ENCODE results near the gene TUBA3E.
"Not testable (repeated sequence)": the region's sequence is repeated elsewhere in the genome, so short reads cannot be mapped to it uniquely, and the experiment has no call there.

The TUBA3E gene

GRCh38 chr2:130186391-130186790 lies 11.8 kb downstream of the TUBA3E start:
- Histone ChIP-seq H2AFZ (ENCODE audit: low read depth, low read length) (no peak overlapping the region), H3K27me3 (ENCODE audit: insufficient read depth, low read length) (no peaks in the 10 kb centered on the region), H3K36me3 (ENCODE audit: insufficient read depth, low read length) (no peaks in the 10 kb centered on the region), H3K4me1 (ENCODE audit: insufficient read depth, low read length) (peaks cover 18% of the 10 kb centered on the region), H3K9me3 (ENCODE audit: low read length) (no peaks in the 10 kb centered on the region), H3K4me3 (ENCODE audit: low read length) (no peak overlapping the region)

- H3K9me3 ChIP-seq (ENCODE audit: low read length), result no peaks in the 10 kb centered on the region
- H3K27me3 ChIP-seq (ENCODE audit: insufficient read depth, low read length), result no peaks in the 10 kb centered on the region
- H3K36me3 ChIP-seq (ENCODE audit: insufficient read depth, low read length), result no peaks in the 10 kb centered on the region
- H3K4me3 ChIP-seq (ENCODE audit: low read length), result no peak overlapping the region
- H3K4me1 ChIP-seq (ENCODE audit: insufficient read depth, low read length), result peaks cover 18% of the 10 kb centered on the region
- no peak overlapping the region for H2AFZ ChIP-seq (ENCODE audit: low read depth, low read length)
These were observed 12.3 kb downstream of the TUBA3E start for GRCh38 chr2:130185896-130186295.

- Histone ChIP-seq H3K4me1 (ENCODE audit: insufficient read depth, low read length) (peaks cover 21% of the 10 kb centered on the region), H3K4me3 (ENCODE audit: low read length) (no peak overlapping the region)
These were observed 12.8 kb downstream of the TUBA3E start for GRCh38 chr2:130185436-130185835.

GRCh38 chr2:130183512-130184373 lies 14.5 kb downstream of the TUBA3E start:
- Histone ChIP-seq H3K9me3 (ENCODE audit: low read length) (no peaks in the 10 kb centered on the region), H3K27me3 (ENCODE audit: insufficient read depth, low read length) (no peaks in the 10 kb centered on the region), H3K4me3 (ENCODE audit: low read length) (peak overlapping the region; percentile 58), H3K4me1 (ENCODE audit: insufficient read depth, low read length) (peaks cover 21% of the 10 kb centered on the region), H2AFZ (ENCODE audit: low read depth, low read length) (no peak overlapping the region), H3K36me3 (ENCODE audit: insufficient read depth, low read length) (peaks cover 6% of the 10 kb centered on the region)

More at GRCh38 chr2:130185436-130185835, 12.8 kb downstream of the TUBA3E start:
- H2AFZ ChIP-seq (ENCODE audit: low read depth, low read length), result no peak overlapping the region
- H3K27me3 ChIP-seq (ENCODE audit: insufficient read depth, low read length), result no peaks in the 10 kb centered on the region
- no peaks in the 10 kb centered on the region for H3K9me3 ChIP-seq (ENCODE audit: low read length)
- H3K36me3 ChIP-seq (ENCODE audit: insufficient read depth, low read length), result no peaks in the 10 kb centered on the region

- H3K4me1 ChIP-seq (ENCODE audit: insufficient read depth, low read length), result peaks cover 21% of the 10 kb centered on the region
- H3K4me3 ChIP-seq (ENCODE audit: low read length), result peak overlapping the region; percentile 58
- not testable (repeated sequence) for H2AFZ ChIP-seq (ENCODE audit: low read depth, low read length); H3K9me3 ChIP-seq (ENCODE audit: low read length); H3K27me3 ChIP-seq (ENCODE audit: insufficient read depth, low read length); H3K36me3 ChIP-seq (ENCODE audit: insufficient read depth, low read length)
These were observed 15.3 kb downstream of the TUBA3E start for GRCh38 chr2:130182826-130183511.

GRCh38 chr2:130181880-130182682 lies 16.2 kb downstream of the TUBA3E start, which contains the start of gene MZT2B:
Gene MZT2B, plus strand, starts transcription at chr2:130182262. Its CDS starts 21 bp downstream, at chr2:130182283.
- Histone ChIP-seq H3K4me1 (ENCODE audit: insufficient read depth, low read length) (peaks cover 21% of the 10 kb centered on the region), H3K4me3 (ENCODE audit: low read length) (peak within 1 kb of the TSS; percentile 94), H2AFZ (ENCODE audit: low read depth, low read length) (peak within 1 kb of the TSS; percentile 39)
- H3K27me3 ChIP-seq (ENCODE audit: insufficient read depth, low read length); H3K36me3 ChIP-seq (ENCODE audit: insufficient read depth, low read length); H3K9me3 ChIP-seq (ENCODE audit: low read length): not testable (repeated sequence)

GRCh38 chr2:130181325-130181879 lies 16.8 kb downstream of the TUBA3E start, which contains the start of gene SMPD4:
Gene SMPD4, minus strand, starts transcription at chr2:130181602. Its CDS starts 5,010 bp downstream, at chr2:130176592.
- H2AFZ ChIP-seq (ENCODE audit: low read depth, low read length), result peak within 1 kb of the TSS; percentile 39
- H3K4me3 ChIP-seq (ENCODE audit: low read length), result peak within 1 kb of the TSS; percentile 94
- H3K36me3 ChIP-seq (ENCODE audit: insufficient read depth, low read length), result peaks cover 10% of the 10 kb centered on the region
- H3K27me3 ChIP-seq (ENCODE audit: insufficient read depth, low read length), result no peaks in the 10 kb centered on the region
- no peaks in the 10 kb centered on the region for H3K9me3 ChIP-seq (ENCODE audit: low read length)
- H3K4me1 ChIP-seq (ENCODE audit: insufficient read depth, low read length), result peaks cover 21% of the 10 kb centered on the region

- not testable (repeated sequence) for H2AFZ ChIP-seq (ENCODE audit: low read depth, low read length); H3K27me3 ChIP-seq (ENCODE audit: insufficient read depth, low read length); H3K9me3 ChIP-seq (ENCODE audit: low read length)
- Histone ChIP-seq H3K36me3 (ENCODE audit: insufficient read depth, low read length) (peaks cover 14% of the 10 kb centered on the region), H3K4me3 (ENCODE audit: low read length) (peak overlapping the region; percentile 94), H3K4me1 (ENCODE audit: insufficient read depth, low read length) (peaks cover 21% of the 10 kb centered on the region)
These were observed 17.6 kb downstream of the TUBA3E start for GRCh38 chr2:130180404-130181324.

GRCh38 chr2:130174866-130175265 lies 23.4 kb downstream of the TUBA3E start:
- H3K9me3 ChIP-seq (ENCODE audit: low read length); H3K4me3 ChIP-seq (ENCODE audit: low read length): not testable (repeated sequence)
- peaks cover 51% of the 10 kb centered on the region for H3K36me3 ChIP-seq (ENCODE audit: insufficient read depth, low read length)

GRCh38 chr2:130169896-130170295 lies 28.3 kb downstream of the TUBA3E start:
- no peak overlapping the region for H3K4me3 ChIP-seq (ENCODE audit: low read length)
- H2AFZ ChIP-seq (ENCODE audit: low read depth, low read length), result no peak overlapping the region
- H3K36me3 ChIP-seq (ENCODE audit: insufficient read depth, low read length), result peaks cover 68% of the 10 kb centered on the region
- no peaks in the 10 kb centered on the region for H3K9me3 ChIP-seq (ENCODE audit: low read length)
- H3K4me1 ChIP-seq (ENCODE audit: insufficient read depth, low read length), result no peaks in the 10 kb centered on the region
- no peaks in the 10 kb centered on the region for H3K27me3 ChIP-seq (ENCODE audit: insufficient read depth, low read length)

More at GRCh38 chr2:130174866-130175265, 23.4 kb downstream of the TUBA3E start:
- H3K27me3 ChIP-seq (ENCODE audit: insufficient read depth, low read length); H3K4me1 ChIP-seq (ENCODE audit: insufficient read depth, low read length); H2AFZ ChIP-seq (ENCODE audit: low read depth, low read length): not testable (repeated sequence)

- peaks cover 70% of the 10 kb centered on the region for H3K36me3 ChIP-seq (ENCODE audit: insufficient read depth, low read length)
- H3K27me3 ChIP-seq (ENCODE audit: insufficient read depth, low read length); H3K4me3 ChIP-seq (ENCODE audit: low read length); H2AFZ ChIP-seq (ENCODE audit: low read depth, low read length); H3K9me3 ChIP-seq (ENCODE audit: low read length); H3K4me1 ChIP-seq (ENCODE audit: insufficient read depth, low read length): not testable (repeated sequence)
These were observed 29.1 kb downstream of the TUBA3E start for GRCh38 chr2:130169163-130169562.

- H3K27me3 ChIP-seq (ENCODE audit: insufficient read depth, low read length); H3K4me3 ChIP-seq (ENCODE audit: low read length); H2AFZ ChIP-seq (ENCODE audit: low read depth, low read length); H3K4me1 ChIP-seq (ENCODE audit: insufficient read depth, low read length); H3K9me3 ChIP-seq (ENCODE audit: low read length): not testable (repeated sequence)
- H3K36me3 ChIP-seq (ENCODE audit: insufficient read depth, low read length), result peaks cover 67% of the 10 kb centered on the region
These were observed 31.6 kb downstream of the TUBA3E start for GRCh38 chr2:130166611-130167010.
